Measurements from ENCODE around the gene SAYSD1.

The SAYSD1 gene

GRCh38 chr6:39077882-39078594 lies 36.9 kb downstream of the SAYSD1 start:
- FAIRE-seq: no peak

GRCh38 chr6:39076623-39077535 lies 38.1 kb downstream of the SAYSD1 start:
- no peak for FAIRE-seq

GRCh38 chr6:39075807-39076622 lies 39.0 kb downstream of the SAYSD1 start:
- no peak for FAIRE-seq

GRCh38 chr6:39075010-39075686 lies 39.8 kb downstream of the SAYSD1 start:
- FAIRE-seq: no peak

DNA sequence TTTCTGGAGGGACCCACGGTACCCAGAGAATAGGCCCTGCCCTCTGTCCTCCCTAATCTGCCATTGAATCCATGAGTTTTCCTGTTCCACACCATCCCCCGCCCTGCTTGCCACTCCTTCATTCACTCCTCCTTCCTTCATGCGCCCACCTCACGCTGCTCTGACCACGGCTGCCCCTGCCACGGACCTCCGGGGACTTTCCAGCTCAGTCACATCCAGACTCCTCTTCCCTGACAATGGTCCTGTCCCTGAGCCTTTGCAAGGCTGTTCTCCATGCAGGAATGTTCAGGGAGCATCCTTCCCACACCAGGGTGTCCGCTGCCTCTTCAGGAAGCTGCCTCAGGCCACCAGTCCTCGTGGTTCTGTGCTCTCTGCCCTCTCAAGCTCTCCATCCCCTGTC lies 40.5 kb downstream of the SAYSD1 start:
- no peak for FAIRE-seq

DNA sequence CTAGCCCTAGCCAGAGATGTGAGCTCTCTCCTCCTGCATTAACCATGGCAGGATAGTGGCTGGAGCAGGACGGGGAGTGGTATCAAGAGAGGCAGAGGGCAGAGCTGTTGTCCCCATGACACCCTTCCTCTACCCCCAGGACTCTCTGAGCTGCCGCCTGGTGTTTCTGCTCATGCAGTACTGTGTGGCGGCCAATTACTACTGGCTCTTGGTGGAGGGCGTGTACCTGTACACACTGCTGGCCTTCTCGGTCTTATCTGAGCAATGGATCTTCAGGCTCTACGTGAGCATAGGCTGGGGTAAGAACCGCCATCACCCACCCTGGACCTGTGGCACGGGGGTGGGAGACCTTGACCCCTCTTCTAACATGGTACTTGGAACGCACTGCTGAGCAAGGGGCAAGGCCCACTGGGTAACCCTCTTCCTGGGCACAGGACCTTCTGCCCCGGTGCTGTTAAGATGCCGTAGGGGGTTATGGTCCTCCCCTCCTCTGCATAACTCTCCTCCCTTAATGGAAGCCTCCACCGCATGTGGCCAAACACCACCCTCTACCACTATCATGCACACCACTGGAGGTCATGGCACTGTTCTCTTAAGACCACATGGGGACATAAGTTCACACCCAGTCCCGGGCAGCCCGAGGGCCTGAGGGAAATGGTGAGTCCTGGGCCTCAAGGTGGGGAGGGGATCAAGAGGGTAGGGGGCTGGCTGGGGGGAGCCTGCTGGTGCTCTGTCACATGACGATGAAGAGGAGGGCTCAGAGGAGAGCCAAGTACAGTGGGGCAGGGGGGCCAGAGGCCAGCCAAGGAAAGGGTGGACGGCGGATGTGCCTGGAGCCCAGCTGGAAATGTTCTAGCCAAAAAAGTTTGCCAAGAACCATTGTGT lies 41.3 kb downstream of the SAYSD1 start:
- FAIRE-seq: no peak

GRCh38 chr6:39072830-39073229 lies 42.2 kb downstream of the SAYSD1 start:
- FAIRE-seq: no peak

DNA sequence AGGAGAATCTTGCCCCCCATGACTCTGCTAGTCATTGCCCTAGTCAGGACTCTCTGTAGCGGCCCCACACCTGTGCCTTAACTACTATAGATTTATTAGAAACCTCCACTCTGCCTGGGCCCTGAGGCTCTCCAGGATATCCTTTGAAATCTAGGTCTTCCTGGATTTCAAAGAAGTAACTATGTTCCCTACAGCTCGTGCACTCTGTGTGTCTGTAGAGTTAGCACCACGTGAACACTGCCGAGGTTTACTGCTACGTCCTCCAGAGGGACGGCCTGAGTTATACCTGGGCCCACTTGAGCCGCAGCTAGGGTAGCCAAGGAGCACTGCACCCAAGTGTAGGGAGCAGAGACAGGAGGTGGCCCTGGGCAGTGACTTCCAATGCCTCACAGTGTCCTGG lies 46.6 kb downstream of the SAYSD1 start:
- FAIRE-seq: no peak

DNA sequence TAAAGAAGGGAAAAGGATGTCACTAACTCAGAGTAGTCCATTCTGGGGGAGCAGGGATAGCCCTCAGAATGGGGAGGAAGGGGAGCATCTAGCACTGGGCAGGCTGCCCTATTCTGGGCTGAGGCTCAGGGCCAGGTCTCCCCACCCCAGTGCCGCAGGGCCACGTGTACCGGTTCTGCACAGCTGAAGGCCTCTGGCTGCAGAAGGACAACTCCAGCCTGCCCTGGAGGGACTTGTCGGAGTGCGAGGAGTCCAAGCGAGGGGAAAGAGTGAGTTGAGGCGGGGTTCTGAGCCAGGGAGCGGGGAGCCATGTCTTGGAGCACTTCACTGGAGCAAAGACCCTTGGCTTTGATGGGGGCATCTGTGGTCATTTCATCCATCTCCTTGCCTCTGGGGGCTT lies 49.4 kb downstream of the SAYSD1 start:
- FAIRE-seq: no peak

DNA sequence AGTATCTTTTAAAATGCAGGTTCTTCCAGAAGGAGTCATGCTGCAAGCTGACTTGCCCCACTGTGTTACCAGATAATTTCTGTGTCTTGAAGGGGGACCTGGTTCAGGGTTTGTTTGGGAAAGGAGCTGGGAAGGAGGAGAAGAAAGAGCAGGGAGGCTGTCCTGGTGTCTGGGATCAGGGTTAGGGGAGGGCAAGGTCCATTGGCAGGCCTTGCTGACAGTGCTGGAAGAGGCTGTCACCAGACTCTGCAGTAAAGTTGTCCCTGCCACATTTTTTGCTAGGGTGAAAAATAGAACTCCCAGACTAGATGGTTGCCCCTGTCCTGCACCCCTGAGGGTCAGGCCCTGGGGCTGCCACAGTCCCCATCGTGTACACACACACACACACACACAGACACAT lies 51.5 kb downstream of the SAYSD1 start:
- FAIRE-seq: no peak

DNA sequence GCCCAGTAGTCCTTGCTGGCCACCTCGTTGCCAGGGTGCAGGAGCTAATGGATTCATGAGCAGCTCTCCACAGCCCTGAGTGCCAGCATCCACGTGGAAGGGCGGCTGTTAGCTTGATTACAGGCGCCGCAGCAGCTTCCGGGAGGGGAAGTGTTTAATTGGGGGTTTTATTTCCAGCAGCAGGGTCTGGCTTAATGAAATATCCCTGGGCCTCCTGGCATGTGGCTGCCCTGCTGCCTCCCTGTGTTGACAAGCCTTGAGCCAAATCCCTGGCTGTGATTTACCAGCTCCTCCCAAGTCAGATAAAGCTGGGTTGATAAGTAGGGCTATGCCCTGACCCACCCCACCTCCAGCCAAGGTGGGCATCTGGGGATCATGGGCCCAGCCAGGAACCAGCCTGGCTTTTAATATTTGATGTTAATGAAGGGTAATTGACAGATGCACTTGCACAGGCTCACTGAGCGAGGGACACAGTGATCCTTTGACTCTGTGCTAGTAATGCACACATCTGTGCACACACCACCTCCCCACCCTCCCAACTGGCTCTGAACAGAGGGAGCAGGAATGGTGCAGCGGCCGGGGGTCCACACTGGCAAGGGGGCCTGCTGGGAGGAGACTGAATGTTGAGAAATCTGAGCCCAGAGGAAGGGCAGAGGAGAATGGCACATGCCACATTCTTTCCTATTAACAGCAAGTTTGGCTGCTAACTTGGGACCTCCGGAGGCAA lies 52.8 kb downstream of the SAYSD1 start:
- FAIRE-seq: no peak

DNA sequence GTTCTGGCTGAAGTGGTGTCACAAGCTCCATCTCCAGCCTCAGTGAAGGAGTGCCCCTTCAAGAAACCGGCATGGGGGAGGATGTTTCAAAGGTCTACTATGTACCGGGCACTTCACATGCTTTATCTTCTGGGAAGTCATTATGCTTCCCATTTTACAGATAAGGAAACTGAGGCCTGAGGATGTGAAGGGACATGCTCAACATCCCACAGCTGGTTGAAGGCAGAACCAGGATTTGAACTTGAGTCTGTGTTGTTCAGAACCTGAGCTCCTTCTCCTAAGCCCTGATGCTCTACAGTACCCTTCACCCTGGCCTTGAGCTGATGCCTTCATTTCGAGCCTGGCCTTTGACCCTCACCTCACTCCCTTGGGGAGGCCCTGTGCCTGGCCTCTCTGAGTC lies 53.4 kb downstream of the SAYSD1 start:
- no peak for FAIRE-seq

DNA sequence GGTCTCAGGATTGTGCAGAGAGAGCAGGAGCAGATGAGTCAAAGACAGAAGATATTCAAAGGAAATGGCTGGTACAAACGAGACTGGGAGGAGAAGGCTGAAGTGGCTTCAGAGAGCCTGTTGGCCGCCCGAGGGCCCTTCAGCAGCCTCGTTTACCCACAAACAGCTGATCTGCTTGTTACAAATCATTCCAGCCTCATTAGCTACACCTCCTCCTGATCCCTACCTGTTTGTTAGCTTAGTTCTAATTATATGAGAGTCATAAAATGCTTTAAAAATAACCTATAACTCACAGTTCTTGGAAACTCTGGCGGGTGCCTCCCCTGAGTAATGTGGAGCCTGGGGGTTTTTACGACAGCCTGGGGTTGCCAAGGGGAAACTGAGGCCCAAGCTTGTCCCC lies 53.8 kb downstream of the SAYSD1 start:
- no peak for FAIRE-seq

DNA sequence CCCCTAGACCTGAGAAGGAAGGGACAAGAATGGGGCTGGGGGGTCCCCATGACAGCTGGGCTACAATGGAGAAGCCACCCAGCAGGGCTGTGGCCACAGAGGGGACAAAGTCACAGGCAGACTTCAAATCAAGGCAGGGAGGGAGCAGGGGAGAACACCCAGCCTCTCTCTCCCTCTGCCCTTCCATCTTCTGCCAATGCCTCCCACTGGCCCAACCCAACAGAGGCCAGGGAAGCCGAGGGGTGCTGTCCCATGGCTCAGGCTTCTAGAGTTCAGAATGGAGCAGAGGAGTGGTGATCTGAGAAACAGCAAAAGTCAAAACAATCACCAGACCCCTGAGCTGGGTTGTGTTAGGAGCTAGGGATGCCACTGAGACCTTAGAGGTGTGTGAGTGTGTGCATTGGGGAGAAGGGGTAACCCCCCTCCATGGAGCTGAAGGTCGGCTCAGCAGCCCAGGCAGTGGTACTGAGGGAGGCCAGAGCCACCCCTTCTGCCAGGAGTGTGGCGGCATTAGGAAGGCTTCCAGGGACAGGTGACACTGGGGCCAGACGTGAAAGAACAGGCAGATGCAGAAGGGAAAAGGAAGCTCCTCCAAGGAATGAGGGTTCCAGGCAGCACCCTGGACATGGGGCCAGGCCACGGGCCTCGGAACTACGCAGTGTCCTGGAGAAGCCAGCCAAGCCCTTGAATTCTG lies 54.4 kb downstream of the SAYSD1 start:
- FAIRE-seq: no peak

DNA sequence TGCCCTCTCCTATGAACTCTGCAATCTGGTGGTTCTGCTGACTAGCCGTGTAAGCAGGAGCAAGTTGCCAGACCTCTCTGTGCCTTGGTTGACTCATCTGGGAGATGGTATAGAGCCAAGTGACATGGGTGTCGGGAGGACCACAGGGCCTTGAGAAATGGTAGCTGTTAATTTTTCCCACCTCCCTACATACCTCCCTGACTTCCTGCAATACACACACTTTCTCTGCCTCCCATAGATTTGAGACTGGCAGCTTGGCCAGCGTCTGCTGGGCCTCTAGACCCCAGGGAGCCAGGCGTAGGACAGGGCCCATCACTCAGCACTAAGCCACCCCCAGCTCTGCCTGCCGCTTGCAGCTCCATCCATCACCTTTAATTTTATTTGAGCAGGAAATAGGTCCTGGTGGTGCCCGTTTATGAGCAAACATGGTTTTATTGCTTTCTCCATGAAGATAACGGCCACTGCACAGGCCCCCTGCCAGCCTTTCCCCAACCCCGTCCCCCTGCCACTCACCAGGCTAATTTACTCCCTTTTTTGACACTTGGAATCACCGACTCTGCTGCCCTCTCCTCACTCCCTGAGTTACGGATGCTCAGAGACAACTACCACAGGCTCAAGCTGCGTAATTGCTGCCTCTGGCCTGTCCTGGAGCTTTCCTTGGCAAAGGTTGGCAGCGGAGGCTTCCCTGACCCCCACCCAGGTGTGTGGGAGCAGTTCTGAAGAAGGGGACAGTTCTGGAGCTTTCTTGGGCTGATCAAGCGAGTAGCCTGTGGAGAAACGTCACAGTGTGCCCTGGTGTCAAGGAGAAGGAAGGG lies 55.3 kb downstream of the SAYSD1 start:
- FAIRE-seq: no peak

DNA sequence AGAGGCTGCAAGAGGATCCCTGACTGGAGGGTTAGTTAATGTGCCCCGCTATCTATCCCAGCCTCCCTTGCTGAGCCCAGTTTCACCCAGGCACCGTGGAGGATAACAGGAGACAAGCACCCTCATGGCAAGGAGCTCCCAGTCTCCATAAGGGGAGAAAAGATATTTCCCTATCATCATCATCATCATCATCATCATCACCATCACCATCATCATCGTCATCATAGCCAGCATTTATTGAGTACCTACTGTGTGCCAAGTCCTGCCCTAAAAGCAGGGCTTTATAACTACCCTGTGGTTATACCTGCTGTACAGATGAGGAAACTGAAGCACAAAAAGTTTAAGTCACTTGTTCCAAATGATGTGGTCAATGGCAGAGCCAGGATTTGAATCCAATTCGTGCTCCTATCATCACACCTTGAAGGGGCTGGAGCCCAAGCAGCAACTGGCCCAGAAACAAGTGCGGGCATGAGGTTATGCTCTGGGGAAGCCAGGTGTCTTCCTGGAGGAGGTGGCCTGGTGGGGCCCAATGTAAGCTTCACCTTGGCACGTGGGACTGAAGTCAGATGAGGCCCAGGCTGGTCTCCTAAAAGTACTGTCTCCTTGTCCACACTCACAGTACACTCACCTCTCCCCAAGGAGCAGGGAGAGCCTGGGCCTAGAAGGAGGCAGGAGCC lies 56.4 kb downstream of the SAYSD1 start:
- FAIRE-seq: no peak

- no peak for FAIRE-seq
Observed at GRCh38 chr6:39057251-39058155, 57.5 kb downstream of the SAYSD1 start.

- FAIRE-seq: no peak
Observed at GRCh38 chr6:39056681-39057080, 58.3 kb downstream of the SAYSD1 start.

Data from TTC549 (cell line).